Measurements from ENCODE around the gene GPD2. TPM values are rescaled to one million over a fixed set of nuclear protein-coding genes. Genes with fewer than 3 reads are reported as not detected.

Gene GPD2
- total RNA-seq, 6 experiments from 2014 or later, result 3.2 to 8.8 (median 4.8) TPM

- Histone ChIP-seq H3K27ac (no peak overlapping the region), H3K27me3 (no peaks in the 10 kb centered on the region), H3K4me3 (no peak overlapping the region), H3K36me3 (no peaks in the 10 kb centered on the region), H3K4me1 (no peaks in the 10 kb centered on the region), H3K9me3 (no peaks in the 10 kb centered on the region)
- intact Hi-C loops (cut with DNase I), result no loop called here
- WGBS (ENCODE audit: insufficient coverage, low coverage, low lambda C conversion rate, missing lambda C conversion rate), result 95% methylated on average over 1 of the region's 1 CpG
- no peak for TF ChIP-seq POLR2A (IDR thresholded peaks at IDR 0.05)
- no peak for TF ChIP-seq CTCF (IDR thresholded peaks at IDR 0.05)
- ATAC-seq (no peak), DNase-seq (no peak)
These were observed 190.8 kb downstream of the GPD2 start for GRCh38 chr2:156626931-156627330.

DNA sequence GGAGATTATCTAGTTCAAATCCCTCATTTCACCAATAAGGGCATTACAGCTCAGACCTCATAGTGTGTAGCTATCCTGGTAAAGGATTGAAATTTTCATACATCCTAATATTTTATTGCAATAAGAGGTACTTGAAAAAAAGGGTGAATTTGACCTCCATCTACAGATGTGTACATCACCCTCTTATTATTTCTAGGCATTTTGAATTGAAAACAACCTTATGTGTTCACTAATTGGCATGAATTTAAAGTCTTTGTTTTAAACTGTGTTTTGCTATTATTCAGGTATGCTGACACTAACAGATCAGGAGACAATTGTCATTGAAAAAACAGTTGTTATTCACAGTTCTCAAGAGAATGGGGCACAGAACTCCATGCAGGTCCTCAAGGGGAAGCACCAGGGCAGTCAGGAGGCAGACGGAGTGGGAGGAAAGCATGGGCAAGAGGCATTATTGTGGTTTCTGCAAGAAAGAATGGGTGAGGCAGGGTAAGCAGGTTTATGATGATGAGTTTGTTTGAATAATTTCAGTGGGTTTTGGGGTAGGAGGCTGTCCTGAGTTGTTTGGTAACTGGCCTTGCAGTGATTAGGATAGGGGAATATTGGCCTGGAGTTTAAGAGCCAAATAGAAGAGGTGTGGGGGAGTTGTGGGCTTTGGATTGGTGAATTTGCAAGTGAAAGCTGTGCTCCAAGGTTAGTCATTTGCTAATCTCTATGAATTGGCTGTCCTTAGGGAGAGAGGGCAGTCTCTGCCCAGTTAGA is 194.6 kb downstream of the GPD2 start:
- H3K36me3 ChIP-seq, result no peaks in the 10 kb centered on the region
- H3K9me3 ChIP-seq, result no peaks in the 10 kb centered on the region
- H3K4me1 ChIP-seq, result no peaks in the 10 kb centered on the region
- WGBS (ENCODE audit: insufficient coverage, low coverage, low lambda C conversion rate, missing lambda C conversion rate), result 83% methylated on average over 1 of the region's 1 CpG
- ATAC-seq, result no peak
- no peaks in the 10 kb centered on the region for H3K27me3 ChIP-seq
- no peak overlapping the region for H3K27ac ChIP-seq
- no peak for DNase-seq
- intact Hi-C loops (cut with DNase I), result no loop called here
- H3K4me3 ChIP-seq, result no peak overlapping the region
- TF ChIP-seq POLR2A (IDR thresholded peaks at IDR 0.05), result no peak
- no peak for TF ChIP-seq CTCF (IDR thresholded peaks at IDR 0.05)

- no peak overlapping the region for H3K27ac ChIP-seq
- no peaks in the 10 kb centered on the region for H3K36me3 ChIP-seq
- no peak for ATAC-seq
- no peaks in the 10 kb centered on the region for H3K4me1 ChIP-seq
- H3K27me3 ChIP-seq, result no peaks in the 10 kb centered on the region
- H3K9me3 ChIP-seq, result no peaks in the 10 kb centered on the region
- no peak for DNase-seq
- intact Hi-C loops (cut with DNase I), result no loop called here
- H3K4me3 ChIP-seq, result no peak overlapping the region
- TF ChIP-seq CTCF (IDR thresholded peaks at IDR 0.05) (no peak), POLR2A (IDR thresholded peaks at IDR 0.05) (no peak)
- WGBS (ENCODE audit: insufficient coverage, low coverage, low lambda C conversion rate, missing lambda C conversion rate), result 67% methylated on average over 3 of the region's 3 CpGs
These were observed 199.5 kb downstream of the GPD2 start for GRCh38 chr2:156635646-156636045.

Other genes starting within 250 kb of the GPD2 start
- 1 to 10 TPM in 5 of 6 experiments, under 1 TPM in 1; 0.51 to 1.8 (median 1.2) TPM for gene NR4A2, start 103.7 kb upstream of the GPD2 start, total RNA-seq